ENCODE results near the gene TNFSF11.

DNA sequence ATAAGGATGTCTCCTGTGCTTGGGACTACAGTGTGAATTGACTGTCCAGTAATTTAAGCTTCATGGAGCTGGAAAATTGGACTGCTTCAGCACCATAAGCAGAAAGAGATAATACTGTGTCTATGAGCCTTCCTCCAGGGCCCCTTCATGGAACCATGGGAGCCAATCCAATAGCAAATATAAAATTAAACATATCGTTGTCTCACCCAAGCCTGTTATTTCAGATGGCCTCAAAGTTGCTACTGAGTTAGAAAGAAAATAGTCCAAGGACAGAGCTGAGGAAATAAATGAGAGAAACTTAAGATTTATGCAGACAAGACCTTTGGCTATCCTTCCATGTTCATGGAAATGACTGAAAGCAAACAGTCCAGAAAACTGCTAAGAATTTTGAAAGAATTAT, 57.2 kb downstream of the TNFSF11 start:
- TF ChIP-seq, protein P1, sequence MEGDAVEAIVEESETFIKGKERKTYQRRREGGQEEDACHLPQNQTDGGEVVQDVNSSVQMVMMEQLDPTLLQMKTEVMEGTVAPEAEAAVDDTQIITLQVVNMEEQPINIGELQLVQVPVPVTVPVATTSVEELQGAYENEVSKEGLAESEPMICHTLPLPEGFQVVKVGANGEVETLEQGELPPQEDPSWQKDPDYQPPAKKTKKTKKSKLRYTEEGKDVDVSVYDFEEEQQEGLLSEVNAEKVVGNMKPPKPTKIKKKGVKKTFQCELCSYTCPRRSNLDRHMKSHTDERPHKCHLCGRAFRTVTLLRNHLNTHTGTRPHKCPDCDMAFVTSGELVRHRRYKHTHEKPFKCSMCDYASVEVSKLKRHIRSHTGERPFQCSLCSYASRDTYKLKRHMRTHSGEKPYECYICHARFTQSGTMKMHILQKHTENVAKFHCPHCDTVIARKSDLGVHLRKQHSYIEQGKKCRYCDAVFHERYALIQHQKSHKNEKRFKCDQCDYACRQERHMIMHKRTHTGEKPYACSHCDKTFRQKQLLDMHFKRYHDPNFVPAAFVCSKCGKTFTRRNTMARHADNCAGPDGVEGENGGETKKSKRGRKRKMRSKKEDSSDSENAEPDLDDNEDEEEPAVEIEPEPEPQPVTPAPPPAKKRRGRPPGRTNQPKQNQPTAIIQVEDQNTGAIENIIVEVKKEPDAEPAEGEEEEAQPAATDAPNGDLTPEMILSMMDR (conservative IDR thresholded peaks at IDR 0.05), result no peak
- TF ChIP-seq ZFX (IDR thresholded peaks at IDR 0.05), result no peak

All from C4-2B (cell line).